Hematopoietic multipotent progenitor cell treated with erythropoietin and hydrocortisone succinate and interleukin-3 and kit ligand, for 15 days (in vitro differentiated cells): ENCODE results near the gene ZNF385C.

Experiments used
- DNase-seq: peaks from one replicate; pipeline ENCODE4 v3.0.0-alpha.2; 2015; ENCODE audit warnings: low spot score

The ZNF385C gene

GRCh38 chr17:42125565-42125964 lies 27.3 kb upstream of the ZNF385C start:
- DNase-seq: no peak

- DNase-seq: no peak
Measured at GRCh38 chr17:42124256-42124655, 26.0 kb upstream of the ZNF385C start.

GRCh38 chr17:42122371-42123303 lies 24.4 kb upstream of the ZNF385C start, which contains the start of gene HSPB9:
TSS of gene HSPB9 (plus strand) at chr17:42122804. CDS start at chr17:42122851, 47 bp downstream.
- DNase-seq: no peak

- DNase-seq: peak; percentile 74
Measured at GRCh38 chr17:42120770-42121769, 22.8 kb upstream of the ZNF385C start, which contains the start of gene KAT2A. TSS of gene KAT2A (minus strand) at chr17:42121367. CDS start at chr17:42121304, 63 bp downstream.

GRCh38 chr17:42120161-42120769 lies 22.0 kb upstream of the ZNF385C start:
- DNase-seq: no peak

GRCh38 chr17:42119301-42119700 lies 21.0 kb upstream of the ZNF385C start:
- DNase-seq: no peak

- DNase-seq: peak; percentile 25
Measured at GRCh38 chr17:42118545-42118944, 20.3 kb upstream of the ZNF385C start.

- DNase-seq: no peak
Measured at GRCh38 chr17:42118126-42118510, 19.8 kb upstream of the ZNF385C start.

- DNase-seq: no peak
Measured at GRCh38 chr17:42117397-42118125, 19.3 kb upstream of the ZNF385C start.

GRCh38 chr17:42116705-42117396 lies 18.6 kb upstream of the ZNF385C start:
- DNase-seq: peak; percentile 83

- DNase-seq: no peak
Measured at GRCh38 chr17:42114118-42114517, 15.8 kb upstream of the ZNF385C start.

- DNase-seq: no peak
Measured at GRCh38 chr17:42113293-42114069, 15.2 kb upstream of the ZNF385C start.

- DNase-seq: peak; percentile 80
Measured at GRCh38 chr17:42112552-42113176, 14.4 kb upstream of the ZNF385C start, which contains the start of gene DHX58. TSS of gene DHX58 (minus strand) at chr17:42112714. CDS start at chr17:42111892, 822 bp downstream.

GRCh38 chr17:42111871-42112551 lies 13.7 kb upstream of the ZNF385C start:
- DNase-seq: peak; percentile 14

GRCh38 chr17:42111265-42111636 lies 13.0 kb upstream of the ZNF385C start:
- no peak for DNase-seq

GRCh38 chr17:42110301-42111264 lies 12.3 kb upstream of the ZNF385C start:
- DNase-seq: no peak

- no peak for DNase-seq
Measured at GRCh38 chr17:42109086-42109485, 10.8 kb upstream of the ZNF385C start.
